Caco-2 (cell line): Measurements from ENCODE around the gene FAM217B. TPM values are rescaled to one million over a fixed set of nuclear protein-coding genes. Genes with fewer than 3 reads are reported as not detected.

Source experiments
- BruUV-seq: library from RNA; stranded (reverse); fragments of 400-500 nt; replicated peaks from 2 replicates; lab custom pipeline; 2021; lab: Mats Ljungman, UMichigan
- CTCF ChIA-PET: fragments of 300-600 bp; sonication (Branson Sonifier 250); formaldehyde crosslinking; loops from one replicate; lab custom pipeline; 2022; ENCODE audit warnings: antibody characterized with exemption; lab: Charles Lee
- POLR2A ChIA-PET: fragments of 300-600 bp; sonication (Branson Sonifier 250); formaldehyde crosslinking; loops from one replicate; lab custom pipeline; 2022; ENCODE audit warnings: antibody characterized with exemption; lab: Charles Lee
- DNase-seq, 2 experiments: peaks; one replicate each; pipeline versions ENCODE4 v3.0.0 to v3.0.0-alpha.2; 2020 to 2022
- H3K27me3 ChIP-seq: replicated peaks from 2 replicates; pipeline ENCODE4 v1.6.0; 2011; ENCODE audit warnings: low read length; ENCODE audit not compliant: control insufficient read depth, insufficient read depth
- H3K36me3 ChIP-seq: 2 replicates; pipeline ENCODE4 v1.5.1; 2011; ENCODE audit warnings: low read length; ENCODE audit not compliant: control insufficient read depth, insufficient read depth
- H3K4me1 ChIP-seq: fragments of 250-450 bp; sonication (Bioruptor Pico); 2 replicates; pipeline ENCODE4 v1.5.1; 2020; ENCODE audit warnings: mild to moderate bottlenecking
- H3K4me3 ChIP-seq: 2 replicates; pipeline ENCODE4 v1.5.1; 2011; ENCODE audit warnings: low read depth, mild to moderate bottlenecking, control low read depth, low read length
- H3K9me3 ChIP-seq: fragments of 250-450 bp; sonication (Bioruptor Pico); 2 replicates; pipeline ENCODE4 v1.5.1; 2020; ENCODE audit warnings: mild to moderate bottlenecking, moderate library complexity
- H3K27ac Mint-ChIP-seq: one replicate; pipeline ENCODE4 v1.8.0; 2022; ENCODE audit warnings: mixed read lengths; ENCODE audit not compliant: unreplicated experiment
- H3K27me3 Mint-ChIP-seq: one replicate; pipeline ENCODE4 v1.8.0; 2022; ENCODE audit warnings: mixed read lengths; ENCODE audit not compliant: insufficient read depth, unreplicated experiment
- H3K36me3 Mint-ChIP-seq: one replicate; pipeline ENCODE4 v1.8.0; 2022; ENCODE audit warnings: mild to moderate bottlenecking, mixed read lengths; ENCODE audit not compliant: insufficient read depth, unreplicated experiment
- H3K4me1 Mint-ChIP-seq: one replicate; pipeline ENCODE4 v1.8.0; 2022; ENCODE audit warnings: low read depth, mixed read lengths; ENCODE audit not compliant: unreplicated experiment
- H3K4me3 Mint-ChIP-seq: one replicate; pipeline ENCODE4 v1.8.0; 2022; ENCODE audit warnings: mild to moderate bottlenecking, moderate library complexity, mixed read lengths; ENCODE audit not compliant: unreplicated experiment
- H3K9me3 Mint-ChIP-seq: one replicate; pipeline ENCODE4 v1.8.0; 2022; ENCODE audit warnings: mixed read lengths; ENCODE audit not compliant: unreplicated experiment
- CTCF ChIP-seq, 2 experiments: fragments of 200-600 bp in 1 of 2; IDR thresholded peaks; 1 replicate in 1 of 2; 2 replicates in 1 of 2; pipeline versions ENCODE4 v1.5.1 to v1.8.0; 2011 to 2022; ENCODE audit warnings: antibody characterized with exemption in 1 of 2, control low read depth in 1 of 2, inconsistent platforms in 1 of 2, low read depth in 1 of 2, low read length in 1 of 2, mild to moderate bottlenecking in 1 of 2, moderate library complexity in 1 of 2; ENCODE audit not compliant: insufficient read depth in 1 of 2, severe bottlenecking in 1 of 2, unreplicated experiment in 1 of 2
- intact Hi-C: fragments of 100-400 bp; cut with micrococcal nuclease; formaldehyde crosslinking; loops from one replicate; pipeline ENCODE4 v1.10.0; 2022; ENCODE audit not compliant: unreplicated experiment
- total RNA-seq: library from RNA; stranded (reverse); gene quantifications from 2 replicates; pipeline ENCODE4 v1.2.3, GENCODE V29; 2022

FAM217B gene
- total RNA-seq, 1 experiment from 2014 or later: 65.3 TPM

GRCh38 chr20:59931511-59932312, 8.5 kb upstream of the FAM217B start:
- H3K4me1 Mint-ChIP-seq: peaks cover 25% of the 10 kb centered on the region
- ChIA-PET CTCF (no interaction called here), POLR2A (interaction anchor here (1.1 kb wide), 1 partner anchor 8 kb away, joined by 3 read pairs; the partner anchor contains the start of genes FAM217B and PPP1R3D)
- Histone ChIP-seq H3K9me3 (no peaks in the 10 kb centered on the region), H3K36me3 (no peaks in the 10 kb centered on the region), H3K27me3 (no peaks in the 10 kb centered on the region), H3K4me3 (peak overlapping the region; percentile 13), H3K4me1 (peaks cover 22% of the 10 kb centered on the region; the same call in 1 of the 2 replicates)
- DNase-seq: no peak
- no peaks in the 10 kb centered on the region for H3K27me3 Mint-ChIP-seq
- no peaks in the 10 kb centered on the region for H3K9me3 Mint-ChIP-seq
- intact Hi-C loops: no loop called here
- TSS peak; percentile 24 for BruUV-seq
- H3K27ac Mint-ChIP-seq: no peak overlapping the region
- no peak for TF ChIP-seq CTCF (IDR thresholded peaks at IDR 0.05; ENCODE audit: insufficient read depth in 1 of 2, low read depth in 1 of 2, low read length in 1 of 2, severe bottlenecking in 1 of 2, unreplicated experiment in 1 of 2)
- peak overlapping the region; percentile 84 for H3K4me3 Mint-ChIP-seq
- H3K36me3 Mint-ChIP-seq: peaks cover 22% of the 10 kb centered on the region

- H3K9me3 Mint-ChIP-seq: no peaks in the 10 kb centered on the region
- H3K9me3 ChIP-seq: no peaks in the 10 kb centered on the region
- H3K27ac Mint-ChIP-seq: peak overlapping the region; percentile 59
- CTCF ChIA-PET: interaction anchor here (1.8 to 2.6 kb wide), 3 partner anchors 22 to 68 kb away, joined by 8 to 26 read pairs (median 16); partner anchors contain the start of gene CDH26
- no TSS peak for BruUV-seq
- no peak for DNase-seq
- H3K4me1 ChIP-seq: peaks cover 18% of the 10 kb centered on the region; the same call in 1 of the 2 replicates
- no peaks in the 10 kb centered on the region for H3K27me3 Mint-ChIP-seq
- H3K36me3 Mint-ChIP-seq: peaks cover 22% of the 10 kb centered on the region
- peak overlapping the region; percentile 73 for H3K4me3 ChIP-seq
- POLR2A ChIA-PET: interaction anchor here (1.2 kb wide), 1 partner anchor 12 kb away, joined by 4 read pairs; no protein-coding TSS in a partner anchor
- H3K36me3 ChIP-seq: no peaks in the 10 kb centered on the region
- no peaks in the 10 kb centered on the region for H3K27me3 ChIP-seq
- TF ChIP-seq CTCF (IDR thresholded peaks at IDR 0.05; ENCODE audit: insufficient read depth in 1 of 2, low read depth in 1 of 2, low read length in 1 of 2, severe bottlenecking in 1 of 2, unreplicated experiment in 1 of 2): no peak
- peaks cover 25% of the 10 kb centered on the region for H3K4me1 Mint-ChIP-seq
- intact Hi-C loops: no loop called here
- peak overlapping the region; percentile 84 for H3K4me3 Mint-ChIP-seq
These were observed 7.4 kb upstream of the FAM217B start for GRCh38 chr20:59932616-59933295.

GRCh38 chr20:59933296-59933848, 6.8 kb upstream of the FAM217B start, which contains the start of gene SYCP2:
Gene SYCP2, minus strand, starts transcription at chr20:59933637. Its CDS starts 11,224 bp downstream, at chr20:59922413.
- Mint-ChIP-seq H3K9me3 (no peaks in the 10 kb centered on the region), H3K36me3 (peaks cover 24% of the 10 kb centered on the region), H3K27ac (peak within 1 kb of the TSS; percentile 59), H3K27me3 (no peaks in the 10 kb centered on the region), H3K4me1 (peaks cover 29% of the 10 kb centered on the region), H3K4me3 (peak within 1 kb of the TSS; percentile 84)
- Histone ChIP-seq H3K36me3 (no peaks in the 10 kb centered on the region), H3K4me1 (peaks cover 18% of the 10 kb centered on the region; the same call in 1 of the 2 replicates), H3K9me3 (no peaks in the 10 kb centered on the region), H3K27me3 (no peaks in the 10 kb centered on the region), H3K4me3 (peak within 1 kb of the TSS; percentile 73)
- CTCF ChIA-PET: interaction anchor here (1.0 to 2.6 kb wide), 16 partner anchors 8 to 124 kb away, joined by 3 to 26 read pairs (median 4); partner anchors contain the start of gene CDH26
- TF ChIP-seq CTCF (IDR thresholded peaks at IDR 0.05; ENCODE audit: insufficient read depth in 1 of 2, low read depth in 1 of 2, low read length in 1 of 2, severe bottlenecking in 1 of 2, unreplicated experiment in 1 of 2): no peak
- intact Hi-C loops: no loop called here
- BruUV-seq: no TSS peak
- POLR2A ChIA-PET: interaction anchor here (1.0 to 1.2 kb wide), 2 partner anchors 12 to 22 kb away, joined by 4 to 5 read pairs; no protein-coding TSS in a partner anchor
- peak; percentile 91 to 93 for DNase-seq
